MM.1S (cell line): ENCODE data around the gene POLE.

Experiments
- DNase-seq: peaks from one replicate; pipeline ENCODE4 v3.0.0-alpha.2; 2015
- H2AFZ ChIP-seq: fragments of 300-600 bp; sonication (generic); 2 replicates; pipeline ENCODE4 v1.6.0; 2016; ENCODE audit warnings: antibody characterized with exemption, low read length
- H3F3A ChIP-seq: fragments of 300-600 bp; sonication (generic); 2 replicates; pipeline ENCODE4 v1.6.1; 2016; ENCODE audit warnings: mild to moderate bottlenecking, antibody characterized with exemption, low read length, moderate library complexity, mixed read lengths; ENCODE audit not compliant: insufficient read depth
- H3K27ac ChIP-seq: fragments of 300-600 bp; sonication (generic); 2 replicates; pipeline ENCODE4 v1.5.1; 2016; ENCODE audit warnings: mild to moderate bottlenecking, low read length
- H3K27me3 ChIP-seq: fragments of 300-600 bp; sonication (generic); replicated peaks from 2 replicates; pipeline ENCODE4 v1.6.0; 2016; ENCODE audit warnings: low read length; ENCODE audit not compliant: insufficient read depth
- H3K36me3 ChIP-seq: fragments of 300-600 bp; sonication (generic); replicated peaks from 2 replicates; pipeline ENCODE4 v1.6.1; 2016; ENCODE audit warnings: mild to moderate bottlenecking, low read length, mixed read lengths; ENCODE audit not compliant: insufficient read depth
- H3K4me1 ChIP-seq: fragments of 300-600 bp; sonication (generic); 2 replicates; pipeline ENCODE4 v1.6.1; 2016; ENCODE audit warnings: low read length, mixed read lengths
- H3K4me2 ChIP-seq: fragments of 300-600 bp; sonication (generic); 2 replicates; pipeline ENCODE4 v1.6.0; 2016; ENCODE audit warnings: low read depth, low read length
- H3K4me3 ChIP-seq: fragments of 300-600 bp; sonication (generic); 2 replicates; pipeline ENCODE4 v1.5.1; 2016; ENCODE audit warnings: low read length, mixed read lengths
- H3K79me2 ChIP-seq: fragments of 300-600 bp; sonication (generic); 2 replicates; pipeline ENCODE4 v1.6.1; 2016; ENCODE audit warnings: mixed run types, low read length, mixed read lengths
- H3K9ac ChIP-seq: fragments of 300-600 bp; sonication (generic); 2 replicates; pipeline ENCODE4 v1.6.1; 2016; ENCODE audit warnings: low read length, mixed read lengths
- H3K9me2 ChIP-seq: fragments of 300-600 bp; sonication (generic); replicated peaks from 2 replicates; pipeline ENCODE4 v1.6.1; 2016; ENCODE audit warnings: mild to moderate bottlenecking, low read length, mixed read lengths; ENCODE audit not compliant: insufficient read depth
- H3K9me3 ChIP-seq: fragments of 300-600 bp; sonication (generic); replicated peaks from 2 replicates; pipeline ENCODE4 v1.6.1; 2016; ENCODE audit warnings: mild to moderate bottlenecking, low read length, mixed read lengths; ENCODE audit not compliant: insufficient read depth
- H4K20me1 ChIP-seq: fragments of 300-600 bp; sonication (generic); 2 replicates; pipeline ENCODE4 v1.6.1; 2016; ENCODE audit warnings: mild to moderate bottlenecking, low read length, moderate library complexity, mixed read lengths; ENCODE audit not compliant: insufficient read depth
- CTCF ChIP-seq: fragments of 300-600 bp; sonication (generic); IDR thresholded peaks from 2 replicates; pipeline ENCODE4 v1.5.1; 2016; ENCODE audit warnings: antibody characterized with exemption, low read length, mixed read lengths
- EZH2 ChIP-seq: fragments of 300-600 bp; sonication (generic); optimal IDR thresholded peaks from 2 replicates; pipeline ENCODE3; 2017; ENCODE audit warnings: low read depth, mild to moderate bottlenecking, antibody characterized with exemption, low read length, mixed read lengths
- EZH2phosphoT487 ChIP-seq: fragments of 300-600 bp; sonication (generic); IDR thresholded peaks from 2 replicates; pipeline ENCODE4 v1.6.1; 2018; ENCODE audit warnings: antibody characterized with exemption, low read length

Gene POLE

GRCh38 chr12:132591107-132591935 is 95.8 kb downstream of the POLE start:
- Histone ChIP-seq H2AFZ (no peak overlapping the region), H3F3A (no peaks in the 10 kb centered on the region), H3K4me3 (no peak overlapping the region), H3K9me2 (no peaks in the 10 kb centered on the region), H3K4me1 (no peaks in the 10 kb centered on the region), H3K9ac (no peak overlapping the region), H3K9me3 (no peaks in the 10 kb centered on the region), H4K20me1 (no peaks in the 10 kb centered on the region), H3K79me2 (no peaks in the 10 kb centered on the region), H3K27me3 (peaks cover 4% of the 10 kb centered on the region), H3K4me2 (no peak overlapping the region), H3K27ac (no peak overlapping the region), H3K36me3 (no peaks in the 10 kb centered on the region)
- TF ChIP-seq EZH2phosphoT487 (no peak), CTCF (no peak), EZH2 (no peak)
- DNase-seq: no peak

GRCh38 chr12:132588821-132589669 is 98.1 kb downstream of the POLE start:
- H3K4me1 ChIP-seq: no peaks in the 10 kb centered on the region
- peaks cover 2% of the 10 kb centered on the region; the same call in 1 of the 2 replicates for H3K27me3 ChIP-seq
- no peak overlapping the region for H3K4me3 ChIP-seq
- H3K27ac ChIP-seq: no peak overlapping the region
- TF ChIP-seq CTCF: no peak
- H3F3A ChIP-seq: no peaks in the 10 kb centered on the region
- no peaks in the 10 kb centered on the region for H3K79me2 ChIP-seq
- no peak overlapping the region for H3K9ac ChIP-seq
- no peak overlapping the region for H3K4me2 ChIP-seq
- no peak for DNase-seq
- no peaks in the 10 kb centered on the region for H3K9me3 ChIP-seq
- H3K36me3 ChIP-seq: no peaks in the 10 kb centered on the region
- no peak overlapping the region for H2AFZ ChIP-seq
- H3K9me2 ChIP-seq: no peaks in the 10 kb centered on the region
- no peaks in the 10 kb centered on the region for H4K20me1 ChIP-seq

GRCh38 chr12:132588319-132588718 is 98.8 kb downstream of the POLE start:
- Histone ChIP-seq H3K4me1 (no peaks in the 10 kb centered on the region), H3K9me2 (no peaks in the 10 kb centered on the region), H4K20me1 (no peaks in the 10 kb centered on the region), H3K27me3 (no peaks in the 10 kb centered on the region; the same call in 1 of the 2 replicates), H3K9me3 (no peaks in the 10 kb centered on the region), H2AFZ (no peak overlapping the region), H3K4me3 (no peak overlapping the region), H3K4me2 (no peak overlapping the region), H3F3A (no peaks in the 10 kb centered on the region), H3K36me3 (no peaks in the 10 kb centered on the region), H3K79me2 (no peaks in the 10 kb centered on the region), H3K9ac (no peak overlapping the region), H3K27ac (no peak overlapping the region)
- TF ChIP-seq EZH2phosphoT487 (no peak), EZH2 (no peak), CTCF (no peak)
- DNase-seq: no peak
